ENCODE measurements around the gene NUP93. TPM values are rescaled to one million over a fixed set of nuclear protein-coding genes. Genes with fewer than 3 reads are reported as not detected.
A peak's percentile ranks its signal among the peaks of the same experiment; 100 is the strongest.
"Not testable (repeated sequence)": the region's sequence is repeated elsewhere in the genome, so short reads cannot be mapped to it uniquely, and the experiment has no call there.

The NUP93 gene
- total RNA-seq, 2 donors from 2014 or later = 38.8 to 73.3 TPM

DNA sequence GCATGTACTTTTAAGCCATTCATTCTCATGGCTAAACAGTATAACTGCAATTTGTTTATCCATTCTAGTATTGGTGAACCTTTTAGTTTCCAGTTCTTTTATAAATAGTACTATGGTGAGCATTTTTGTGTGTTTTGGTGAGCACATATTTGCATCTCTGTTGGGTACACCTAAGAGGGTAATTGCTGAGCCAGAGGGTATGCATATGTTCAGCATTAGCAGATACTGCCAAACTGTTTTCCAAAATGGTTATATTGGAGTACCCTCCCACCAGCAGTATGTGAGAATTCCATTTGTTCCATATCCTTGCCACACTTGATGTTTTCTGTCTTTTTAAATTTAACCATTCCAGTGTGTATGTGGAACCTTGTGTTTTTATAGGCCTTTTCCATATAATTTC is 81.0 kb downstream of the NUP93 start:
- H3K4me1 ChIP-seq (replicated peaks) = no peaks in the 10 kb centered on the region
- H3K4me3 ChIP-seq = no peak overlapping the region
- H3K36me3 ChIP-seq = no peaks in the 10 kb centered on the region
- H3K27ac ChIP-seq = no peak overlapping the region
- no peaks in the 10 kb centered on the region for H3K27me3 ChIP-seq (replicated peaks; ENCODE audit: insufficient read depth)
- TF ChIP-seq, protein P1, sequence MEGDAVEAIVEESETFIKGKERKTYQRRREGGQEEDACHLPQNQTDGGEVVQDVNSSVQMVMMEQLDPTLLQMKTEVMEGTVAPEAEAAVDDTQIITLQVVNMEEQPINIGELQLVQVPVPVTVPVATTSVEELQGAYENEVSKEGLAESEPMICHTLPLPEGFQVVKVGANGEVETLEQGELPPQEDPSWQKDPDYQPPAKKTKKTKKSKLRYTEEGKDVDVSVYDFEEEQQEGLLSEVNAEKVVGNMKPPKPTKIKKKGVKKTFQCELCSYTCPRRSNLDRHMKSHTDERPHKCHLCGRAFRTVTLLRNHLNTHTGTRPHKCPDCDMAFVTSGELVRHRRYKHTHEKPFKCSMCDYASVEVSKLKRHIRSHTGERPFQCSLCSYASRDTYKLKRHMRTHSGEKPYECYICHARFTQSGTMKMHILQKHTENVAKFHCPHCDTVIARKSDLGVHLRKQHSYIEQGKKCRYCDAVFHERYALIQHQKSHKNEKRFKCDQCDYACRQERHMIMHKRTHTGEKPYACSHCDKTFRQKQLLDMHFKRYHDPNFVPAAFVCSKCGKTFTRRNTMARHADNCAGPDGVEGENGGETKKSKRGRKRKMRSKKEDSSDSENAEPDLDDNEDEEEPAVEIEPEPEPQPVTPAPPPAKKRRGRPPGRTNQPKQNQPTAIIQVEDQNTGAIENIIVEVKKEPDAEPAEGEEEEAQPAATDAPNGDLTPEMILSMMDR (IDR thresholded peaks at IDR 0.05) = no peak
- TF ChIP-seq POLR2AphosphoS5 (IDR thresholded peaks at IDR 0.05) (no peak), POLR2A (IDR thresholded peaks at IDR 0.05) (no peak)
- no peaks in the 10 kb centered on the region for H3K9me3 ChIP-seq
- no peak for DNase-seq (ENCODE audit: low spot score)
- intact Hi-C loops (cut with DNase I) = no loop called here

DNA sequence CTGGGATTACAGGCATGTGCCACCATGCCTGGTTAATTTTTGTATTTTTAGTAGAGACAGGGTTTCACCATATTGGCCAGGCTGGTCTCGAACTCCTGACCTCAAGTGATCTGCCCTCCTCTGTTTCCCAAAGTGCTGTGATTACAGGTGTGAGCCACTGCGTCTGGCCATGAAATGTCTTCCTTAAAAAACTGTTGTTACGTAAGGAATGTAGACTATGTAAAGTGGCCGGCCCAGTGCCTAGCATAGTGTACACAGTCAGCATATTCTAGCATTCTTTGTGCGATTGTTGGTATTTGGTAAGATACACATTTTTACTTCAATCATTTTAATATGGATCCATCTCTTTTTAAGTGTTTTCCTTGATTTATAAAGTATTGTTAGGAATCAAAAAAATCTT is 81.7 kb downstream of the NUP93 start:
- H3K9me3 ChIP-seq; H3K4me1 ChIP-seq (replicated peaks); H3K27ac ChIP-seq; H3K27me3 ChIP-seq (replicated peaks; ENCODE audit: insufficient read depth); DNase-seq (ENCODE audit: low spot score); H3K4me3 ChIP-seq; intact Hi-C loops (cut with DNase I); H3K36me3 ChIP-seq: not testable (repeated sequence)
- 95% methylated on average over 5 of the region's 5 CpGs for WGBS

DNA sequence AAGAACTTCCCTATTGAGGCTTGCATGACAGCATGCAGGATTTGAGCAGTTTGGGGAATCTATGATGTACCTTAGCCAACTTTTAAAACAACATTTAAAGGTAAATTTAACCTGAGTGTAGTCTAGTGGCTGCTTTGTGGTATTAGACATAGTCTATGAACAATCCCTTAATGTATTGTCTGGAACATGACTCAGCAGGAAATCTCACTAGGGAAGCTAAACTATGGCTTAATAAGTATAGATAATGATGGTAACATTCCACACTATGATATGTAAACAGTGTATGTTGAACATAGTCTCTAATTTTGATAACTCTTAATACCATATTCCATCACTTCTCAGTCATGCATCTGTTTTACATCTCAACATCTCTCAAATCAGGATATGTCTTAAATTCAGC is 83.0 kb downstream of the NUP93 start:
- no peak overlapping the region for H3K27ac ChIP-seq

DNA sequence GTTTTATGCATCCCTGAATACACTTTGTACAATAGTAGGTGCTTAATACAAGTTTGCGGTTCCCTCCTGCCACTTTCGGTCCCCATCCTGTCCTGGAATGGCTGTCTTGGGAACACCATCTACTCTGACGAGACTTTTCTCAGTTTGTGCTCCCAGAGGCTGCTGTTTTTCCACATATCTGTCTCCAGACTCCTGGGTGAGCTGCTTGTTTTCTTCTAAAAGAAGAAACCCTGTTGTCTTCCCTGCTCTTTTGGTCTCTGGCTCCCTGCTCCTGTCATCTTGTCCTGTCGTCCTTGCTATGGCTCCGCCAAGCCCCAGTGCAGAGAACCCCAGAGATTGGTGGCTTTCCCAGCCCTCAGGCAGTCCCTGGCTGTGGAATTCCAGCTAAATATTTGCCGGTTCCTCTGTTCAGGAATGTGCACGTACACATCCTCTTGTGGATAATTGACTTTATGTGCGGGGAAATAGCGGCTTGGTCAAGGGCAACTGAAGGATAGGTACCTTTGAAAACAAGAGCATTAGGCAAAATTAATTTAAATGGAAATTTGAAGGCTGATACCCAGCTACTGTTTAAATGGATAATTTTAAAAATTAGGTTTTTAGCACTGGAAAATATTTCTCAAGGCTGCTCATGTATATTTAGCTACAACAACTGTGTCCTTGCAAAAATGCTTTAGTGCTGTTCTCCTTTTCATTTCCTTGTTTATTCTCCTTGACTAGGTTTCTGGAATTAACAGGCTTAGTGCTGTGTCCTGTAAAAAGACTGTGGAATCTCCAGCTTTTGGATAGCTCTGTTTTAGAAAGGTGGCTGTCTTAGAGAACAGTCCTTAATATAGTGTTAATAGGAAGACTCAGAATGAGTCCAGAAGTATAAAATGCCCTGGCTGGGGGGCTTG is 84.9 kb downstream of the NUP93 start:
- DNase-seq (ENCODE audit: low spot score) = no peak
- TF ChIP-seq POLR2AphosphoS5 (IDR thresholded peaks at IDR 0.05) (no peak), POLR2A (IDR thresholded peaks at IDR 0.05) (no peak)
- TF ChIP-seq, protein P1 (IDR thresholded peaks at IDR 0.05) = no peak
- no peaks in the 10 kb centered on the region for H3K36me3 ChIP-seq
- H3K9me3 ChIP-seq = no peaks in the 10 kb centered on the region
- H3K27ac ChIP-seq = no peak overlapping the region
- intact Hi-C loops (cut with DNase I) = no loop called here
- no peaks in the 10 kb centered on the region for H3K4me1 ChIP-seq (replicated peaks)
- H3K4me3 ChIP-seq = no peak overlapping the region
- 68% methylated on average over 9 of the region's 9 CpGs for WGBS
- H3K27me3 ChIP-seq (replicated peaks; ENCODE audit: insufficient read depth) = no peaks in the 10 kb centered on the region

More for the DNA sequence above, 83.0 kb downstream of the NUP93 start:
- Histone ChIP-seq H3K4me1 (replicated peaks) (no peaks in the 10 kb centered on the region), H3K4me3 (no peak overlapping the region), H3K36me3 (no peaks in the 10 kb centered on the region), H3K27me3 (replicated peaks; ENCODE audit: insufficient read depth) (no peaks in the 10 kb centered on the region), H3K9me3 (no peaks in the 10 kb centered on the region)
- no peak for TF ChIP-seq POLR2A (IDR thresholded peaks at IDR 0.05)
- no peak for TF ChIP-seq POLR2AphosphoS5 (IDR thresholded peaks at IDR 0.05)
- TF ChIP-seq, protein P1 (IDR thresholded peaks at IDR 0.05) = no peak
- no peak for DNase-seq (ENCODE audit: low spot score)
- intact Hi-C loops (cut with DNase I) = no loop called here

DNA sequence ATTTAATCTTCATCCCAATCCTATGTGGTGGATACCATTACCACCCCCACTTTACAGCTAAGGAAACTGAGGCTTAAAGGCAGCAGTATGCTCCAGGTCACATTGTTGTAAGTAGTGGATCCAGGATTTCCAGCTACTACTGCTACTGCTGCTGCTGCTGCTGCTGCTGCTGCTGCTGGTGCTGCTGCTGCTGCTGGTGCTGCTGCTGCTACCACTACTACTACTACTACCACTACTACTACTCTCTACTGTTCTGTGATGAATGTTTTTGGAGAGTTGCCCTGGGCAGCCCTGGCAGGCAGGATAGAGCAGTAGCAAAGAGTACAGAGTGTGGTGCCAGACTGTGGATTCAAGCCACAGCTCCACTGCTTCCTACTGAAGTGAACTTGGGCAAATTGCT is 85.8 kb downstream of the NUP93 start:
- Histone ChIP-seq H3K4me3 (no peak overlapping the region), H3K36me3 (no peaks in the 10 kb centered on the region), H3K9me3 (no peaks in the 10 kb centered on the region), H3K27me3 (replicated peaks; ENCODE audit: insufficient read depth) (no peaks in the 10 kb centered on the region), H3K4me1 (replicated peaks) (no peaks in the 10 kb centered on the region), H3K27ac (no peak overlapping the region)
- intact Hi-C loops (cut with DNase I) = no loop called here
- TF ChIP-seq POLR2AphosphoS5 (IDR thresholded peaks at IDR 0.05) (no peak), POLR2A (IDR thresholded peaks at IDR 0.05) (no peak)
- TF ChIP-seq, protein P1 (IDR thresholded peaks at IDR 0.05) = no peak
- DNase-seq (ENCODE audit: low spot score) = peak; percentile 31

Measured in prostate gland (tissue), 2 donors.